Neutrophil (primary cell): ENCODE data around the gene KRT16.
"Not testable (repeated sequence)": the region's sequence is repeated elsewhere in the genome, so short reads cannot be mapped to it uniquely, and the experiment has no call there.

Source experiments
- H3K27ac ChIP-seq: fragments of 200-600 bp; sonication (generic); 2 replicates; pipeline ENCODE4 v1.5.1; 2016; ENCODE audit warnings: mild to moderate bottlenecking, moderate library complexity
- H3K27me3 ChIP-seq: fragments of 200-600 bp; sonication (generic); 2 replicates; pipeline ENCODE4 v1.6.0; 2016; ENCODE audit warnings: mild to moderate bottlenecking
- H3K36me3 ChIP-seq: fragments of 200-600 bp; sonication (generic); 2 replicates; pipeline ENCODE4 v1.5.1; 2017
- H3K4me1 ChIP-seq, 2 experiments: fragments of 200-600 bp in 1 of 2; sonication (generic) in 1 of 2; 1 replicate in 1 of 2; 2 replicates in 1 of 2; pipeline versions ENCODE4 v1.5.1 to v1.6.1; 2013 to 2016; ENCODE audit warnings: low read depth in 1 of 2, low read length in 1 of 2, mild to moderate bottlenecking in 1 of 2, moderate library complexity in 1 of 2; ENCODE audit not compliant: control insufficient read depth in 1 of 2, insufficient read depth in 1 of 2
- H3K4me3 ChIP-seq, 2 experiments: fragments of 200-600 bp in 1 of 2; sonication (generic) in 1 of 2; 1 replicate in 1 of 2; 2 replicates in 1 of 2; pipeline ENCODE4 v1.5.1; 2013 to 2016; ENCODE audit warnings: low read depth in 1 of 2, low read length in 1 of 2, mild to moderate bottlenecking in 1 of 2, moderate library complexity in 1 of 2
- H3K9me3 ChIP-seq: fragments of 200-600 bp; sonication (generic); 2 replicates; pipeline ENCODE4 v1.5.1; 2016
- TF ChIP-seq, protein P1 (sequence below): fragments of 200-600 bp; sonication (generic); IDR thresholded peaks from 2 replicates; pipeline ENCODE4 v1.5.1; 2016; ENCODE audit warnings: antibody characterized with exemption

The KRT16 gene

DNA sequence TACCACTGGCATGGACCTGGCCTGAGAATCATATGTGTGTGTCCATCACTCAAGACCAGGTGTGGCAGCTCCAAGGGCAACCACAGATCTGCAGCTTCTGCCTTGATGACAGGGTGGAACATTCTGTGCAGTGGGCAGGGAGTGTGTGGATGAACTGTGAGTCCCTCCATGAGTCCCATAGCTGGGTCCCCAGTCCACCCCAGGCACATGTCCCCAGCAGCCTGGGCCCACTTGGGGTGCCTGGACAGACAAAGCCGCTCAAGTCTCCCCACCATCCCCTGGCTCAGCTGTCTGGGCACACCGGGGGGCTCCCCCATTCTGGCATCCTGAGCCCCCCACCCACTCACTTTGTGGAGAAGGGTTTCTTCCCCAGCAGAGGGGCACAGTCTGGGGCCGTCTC lies 4.6 kb upstream of the KRT16 start:
- Histone ChIP-seq H3K4me1 (no peaks in the 10 kb centered on the region), H3K9me3 (no peaks in the 10 kb centered on the region), H3K27ac (no peak overlapping the region), H3K36me3 (no peaks in the 10 kb centered on the region), H3K27me3 (no peaks in the 10 kb centered on the region), H3K4me3 (no peak overlapping the region)
- TF ChIP-seq, protein P1, sequence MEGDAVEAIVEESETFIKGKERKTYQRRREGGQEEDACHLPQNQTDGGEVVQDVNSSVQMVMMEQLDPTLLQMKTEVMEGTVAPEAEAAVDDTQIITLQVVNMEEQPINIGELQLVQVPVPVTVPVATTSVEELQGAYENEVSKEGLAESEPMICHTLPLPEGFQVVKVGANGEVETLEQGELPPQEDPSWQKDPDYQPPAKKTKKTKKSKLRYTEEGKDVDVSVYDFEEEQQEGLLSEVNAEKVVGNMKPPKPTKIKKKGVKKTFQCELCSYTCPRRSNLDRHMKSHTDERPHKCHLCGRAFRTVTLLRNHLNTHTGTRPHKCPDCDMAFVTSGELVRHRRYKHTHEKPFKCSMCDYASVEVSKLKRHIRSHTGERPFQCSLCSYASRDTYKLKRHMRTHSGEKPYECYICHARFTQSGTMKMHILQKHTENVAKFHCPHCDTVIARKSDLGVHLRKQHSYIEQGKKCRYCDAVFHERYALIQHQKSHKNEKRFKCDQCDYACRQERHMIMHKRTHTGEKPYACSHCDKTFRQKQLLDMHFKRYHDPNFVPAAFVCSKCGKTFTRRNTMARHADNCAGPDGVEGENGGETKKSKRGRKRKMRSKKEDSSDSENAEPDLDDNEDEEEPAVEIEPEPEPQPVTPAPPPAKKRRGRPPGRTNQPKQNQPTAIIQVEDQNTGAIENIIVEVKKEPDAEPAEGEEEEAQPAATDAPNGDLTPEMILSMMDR = no peak

DNA sequence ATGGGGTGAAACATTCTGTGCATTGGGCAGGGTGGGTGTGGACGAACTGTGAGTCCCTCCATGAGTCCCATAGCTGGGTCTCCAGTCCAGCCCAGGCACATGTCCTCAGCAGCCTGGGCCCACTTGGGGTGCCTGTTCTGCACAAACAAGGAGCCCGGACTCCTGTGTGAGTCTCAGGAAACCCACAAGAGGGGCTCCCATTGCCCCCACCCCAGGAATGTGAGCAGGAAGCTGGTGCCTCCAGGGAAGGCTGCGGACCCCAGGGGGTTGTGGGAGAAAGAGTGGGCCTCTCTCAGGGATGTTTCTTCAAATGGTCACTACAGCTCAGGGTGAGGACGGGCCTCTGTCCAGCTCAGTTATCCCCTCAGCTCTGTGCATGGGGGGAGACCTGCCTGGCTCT lies 3.9 kb upstream of the KRT16 start:
- H3K4me1 ChIP-seq, H3K4me3 ChIP-seq, H3K36me3 ChIP-seq: not testable (repeated sequence)

DNA sequence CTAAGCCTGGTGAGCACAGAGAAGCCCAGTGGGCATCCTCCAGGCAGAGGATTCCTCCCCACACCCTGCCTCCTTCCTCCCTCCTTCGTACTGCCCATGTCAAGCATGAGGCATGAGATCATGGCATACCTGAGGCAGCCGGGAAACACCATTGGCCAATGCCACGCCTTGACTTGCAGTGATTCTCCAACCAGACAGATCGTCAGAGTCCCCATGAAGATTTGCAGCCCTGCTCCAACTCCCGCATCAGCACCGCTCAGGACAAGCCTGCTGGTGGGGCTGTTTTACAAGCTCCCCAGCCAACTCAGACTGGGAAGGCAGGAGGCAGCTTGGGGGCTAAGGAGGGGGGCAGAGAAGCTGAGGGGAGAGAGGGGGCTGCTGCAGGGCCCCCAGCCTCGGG lies 2.9 kb upstream of the KRT16 start:
- Histone ChIP-seq H3K27ac (no peak overlapping the region), H3K4me1 (no peaks in the 10 kb centered on the region), H3K4me3 (no peak overlapping the region), H3K9me3 (no peaks in the 10 kb centered on the region), H3K27me3 (peaks cover 7% of the 10 kb centered on the region), H3K36me3 (no peaks in the 10 kb centered on the region)
- TF ChIP-seq, protein P1 = no peak

More for the DNA sequence above, 3.9 kb upstream of the KRT16 start:
- not testable (repeated sequence) for H3K27ac ChIP-seq, H3K27me3 ChIP-seq, H3K9me3 ChIP-seq

- H3K4me1 ChIP-seq, H3K27ac ChIP-seq, H3K4me3 ChIP-seq, H3K9me3 ChIP-seq, H3K36me3 ChIP-seq: not testable (repeated sequence)
- H3K27me3 ChIP-seq = peaks cover 13% of the 10 kb centered on the region
Observed at GRCh38 chr17:41614767-41615166, 2.2 kb upstream of the KRT16 start.

DNA sequence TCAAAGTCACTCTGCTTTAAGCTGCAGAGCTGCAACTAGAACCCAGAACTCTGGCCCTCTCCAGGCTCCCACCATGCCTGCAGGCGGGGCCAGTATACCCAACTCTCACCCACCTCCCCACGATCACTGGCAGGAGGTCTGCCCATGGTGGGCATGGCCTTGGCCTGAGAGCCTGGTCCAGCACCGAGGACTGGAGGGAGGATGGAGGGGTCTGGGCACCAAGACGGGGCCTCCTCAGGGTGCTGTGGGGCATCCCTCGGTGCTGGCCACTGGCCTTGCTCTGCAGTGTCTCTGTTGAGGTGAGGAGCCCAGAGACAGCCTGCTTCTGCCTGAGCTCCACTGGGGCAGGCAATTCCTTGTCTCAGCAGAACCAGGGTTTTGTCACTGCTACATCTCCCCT lies 1.5 kb upstream of the KRT16 start:
- TF ChIP-seq, protein P1 = no peak
- no peak overlapping the region for H3K4me3 ChIP-seq
- H3K9me3 ChIP-seq = no peaks in the 10 kb centered on the region
- no peaks in the 10 kb centered on the region for H3K4me1 ChIP-seq
- no peaks in the 10 kb centered on the region for H3K36me3 ChIP-seq
- H3K27me3 ChIP-seq = peaks cover 17% of the 10 kb centered on the region
- H3K27ac ChIP-seq = no peak overlapping the region

DNA sequence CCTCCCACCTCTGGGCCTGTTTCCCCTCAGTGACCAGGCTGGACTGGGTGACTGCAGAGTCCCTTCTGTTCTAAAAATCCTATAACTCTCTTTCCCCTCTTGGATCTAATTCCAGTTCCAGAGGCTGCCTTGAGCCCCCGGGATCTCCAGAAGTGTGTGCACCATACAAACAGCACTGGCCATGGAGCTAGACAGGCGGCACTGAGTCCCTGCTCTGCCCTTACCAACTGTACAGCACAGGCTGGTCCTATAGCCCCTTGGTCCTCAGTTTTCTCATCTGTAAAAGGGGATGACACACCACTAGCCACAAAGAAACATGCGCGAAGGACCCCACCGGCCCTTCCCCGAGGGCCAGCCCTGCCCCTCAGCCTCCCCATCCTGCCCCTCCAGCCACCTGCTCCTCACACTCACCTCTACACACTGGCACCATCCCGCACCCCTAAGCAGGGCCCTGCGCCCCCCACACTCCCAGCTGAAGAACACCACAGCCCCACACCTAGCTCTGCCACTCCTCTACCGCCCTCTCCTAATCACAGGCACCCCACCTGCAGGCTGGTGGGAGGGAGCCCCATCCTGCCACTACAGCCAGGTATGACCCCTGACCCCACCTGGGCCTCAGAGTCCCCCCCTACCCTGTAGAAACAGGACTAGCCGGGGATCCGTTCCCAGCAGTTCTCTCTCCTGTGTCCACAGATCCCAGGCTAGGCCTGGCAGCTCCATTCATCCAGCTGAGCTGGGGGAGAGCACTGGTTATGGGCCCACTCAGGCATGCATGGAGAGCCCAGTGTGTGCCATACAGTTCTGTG lies 913 bp upstream of the KRT16 start:
- Histone ChIP-seq H3K36me3 (no peaks in the 10 kb centered on the region), H3K27me3 (peaks cover 17% of the 10 kb centered on the region), H3K9me3 (no peaks in the 10 kb centered on the region), H3K4me3 (no peak overlapping the region), H3K27ac (no peak overlapping the region), H3K4me1 (no peaks in the 10 kb centered on the region)
- TF ChIP-seq, protein P1 = no peak
